ENCODE measurements around the gene KAT2B.
A peak's percentile ranks its signal among the peaks of the same experiment; 100 is the strongest.

Gene KAT2B

GRCh38 chr3:20039765-20040547 lies at the start of gene KAT2B:
Gene KAT2B (plus strand): TSS chr3:20040446. CDS start chr3:20040478, 32 bp downstream.
- peak; percentile 60 for TF ChIP-seq CTCF (IDR thresholded peaks at IDR 0.05; ENCODE audit: low read depth, low read length, missing control alignments)
- peak within 1 kb of the TSS; percentile 61 for H3K4me3 ChIP-seq (replicated peaks; ENCODE audit: low read depth, low read length)
- DNase-seq (ENCODE audit: extremely low read depth, low read depth) = no peak

- no peak for TF ChIP-seq CTCF (IDR thresholded peaks at IDR 0.05; ENCODE audit: low read depth, low read length, missing control alignments)
- DNase-seq (ENCODE audit: extremely low read depth, low read depth) = no peak
- H3K4me3 ChIP-seq (replicated peaks; ENCODE audit: low read depth, low read length) = no peak overlapping the region
These were observed 45.5 kb upstream of the KAT2B start for GRCh38 chr3:19994796-19995195.

GRCh38 chr3:19997502-19997901 lies 42.7 kb upstream of the KAT2B start:
- TF ChIP-seq CTCF (IDR thresholded peaks at IDR 0.05; ENCODE audit: low read depth, low read length, missing control alignments) = no peak
- DNase-seq (ENCODE audit: extremely low read depth, low read depth) = no peak

GRCh38 chr3:20001932-20002331 lies 38.3 kb upstream of the KAT2B start:
- TF ChIP-seq CTCF (IDR thresholded peaks at IDR 0.05; ENCODE audit: low read depth, low read length, missing control alignments) = no peak
- no peak overlapping the region for H3K4me3 ChIP-seq (replicated peaks; ENCODE audit: low read depth, low read length)
- no peak for DNase-seq (ENCODE audit: extremely low read depth, low read depth)

More at GRCh38 chr3:19997502-19997901, 42.7 kb upstream of the KAT2B start:
- no peak overlapping the region for H3K4me3 ChIP-seq (replicated peaks; ENCODE audit: low read depth, low read length)

- H3K4me3 ChIP-seq (replicated peaks; ENCODE audit: low read depth, low read length) = no peak overlapping the region
- no peak for DNase-seq (ENCODE audit: extremely low read depth, low read depth)
- no peak for TF ChIP-seq CTCF (IDR thresholded peaks at IDR 0.05; ENCODE audit: low read depth, low read length, missing control alignments)
These were observed 32.3 kb upstream of the KAT2B start for GRCh38 chr3:20007960-20008359.

- H3K4me3 ChIP-seq (replicated peaks; ENCODE audit: low read depth, low read length) = no peak overlapping the region
- DNase-seq (ENCODE audit: extremely low read depth, low read depth) = no peak
- TF ChIP-seq CTCF (IDR thresholded peaks at IDR 0.05; ENCODE audit: low read depth, low read length, missing control alignments) = no peak
These were observed 31.6 kb upstream of the KAT2B start for GRCh38 chr3:20008646-20009045.

All from HFF-Myc (cell line).